Ecto neural progenitor cell (in vitro differentiated cells): Measurements from ENCODE around the gene SPTY2D1.
"Not testable (repeated sequence)": the region's sequence is repeated elsewhere in the genome, so short reads cannot be mapped to it uniquely, and the experiment has no call there.

Source experiments
- DNase-seq: peaks from one replicate; pipeline ENCODE4 v3.0.0-alpha.2; 2018; ENCODE audit warnings: low spot score

Gene SPTY2D1

GRCh38 chr11:18634140-18635032, at the start of gene SPTY2D1:
SPTY2D1 (minus strand) TSS chr11:18634342; CDS start chr11:18634257, 85 bp downstream.
- peak; percentile 98 for DNase-seq

GRCh38 chr11:18682466-18682865, 48.3 kb upstream of the SPTY2D1 start:
- no peak for DNase-seq

- not testable (repeated sequence) for DNase-seq
These were observed 47.8 kb upstream of the SPTY2D1 start for GRCh38 chr11:18681949-18682348.

- no peak for DNase-seq
These were observed 43.4 kb upstream of the SPTY2D1 start for GRCh38 chr11:18677560-18677959.

- DNase-seq: no peak
These were observed 42.7 kb upstream of the SPTY2D1 start for GRCh38 chr11:18676803-18677202.

- DNase-seq: not testable (repeated sequence)
These were observed 38.1 kb upstream of the SPTY2D1 start for GRCh38 chr11:18672209-18672608.

GRCh38 chr11:18671246-18671645, 37.1 kb upstream of the SPTY2D1 start:
- no peak for DNase-seq

- DNase-seq: no peak
These were observed 35.6 kb upstream of the SPTY2D1 start for GRCh38 chr11:18669711-18670110.

GRCh38 chr11:18669219-18669596, 35.1 kb upstream of the SPTY2D1 start:
- DNase-seq: no peak

GRCh38 chr11:18668131-18668530, 34.0 kb upstream of the SPTY2D1 start:
- DNase-seq: no peak

- DNase-seq: not testable (repeated sequence)
These were observed 31.3 kb upstream of the SPTY2D1 start for GRCh38 chr11:18665353-18665872.

GRCh38 chr11:18657673-18658072, 23.5 kb upstream of the SPTY2D1 start:
- DNase-seq: no peak

- DNase-seq: peak; percentile 49
These were observed 16.9 kb upstream of the SPTY2D1 start for GRCh38 chr11:18650859-18651557.

- no peak for DNase-seq
These were observed 16.2 kb upstream of the SPTY2D1 start for GRCh38 chr11:18650353-18650752.

GRCh38 chr11:18643034-18643433, 8.9 kb upstream of the SPTY2D1 start:
- not testable (repeated sequence) for DNase-seq

GRCh38 chr11:18641677-18642076, 7.5 kb upstream of the SPTY2D1 start:
- DNase-seq: no peak

GRCh38 chr11:18633256-18634139, 644 bp downstream of the SPTY2D1 start:
- no peak for DNase-seq

- DNase-seq: no peak
These were observed 1.3 kb downstream of the SPTY2D1 start for GRCh38 chr11:18632841-18633240.

GRCh38 chr11:18624161-18624560, 10.0 kb downstream of the SPTY2D1 start:
- DNase-seq: no peak

- DNase-seq: no peak
These were observed 10.4 kb downstream of the SPTY2D1 start for GRCh38 chr11:18623707-18624106.

- no peak for DNase-seq
These were observed 15.7 kb downstream of the SPTY2D1 start for GRCh38 chr11:18618342-18619025.
